KOPT-K1 (cell line): ENCODE measurements around the gene PPARGC1A.

Experiments used
- H3K27ac ChIP-seq: fragments of 200-600 bp; sonication (generic); 2 replicates; pipeline ENCODE4 v1.5.1; 2016; ENCODE audit warnings: antibody characterized with exemption, mild to moderate bottlenecking, low read depth, low read length; ENCODE audit not compliant: poor library complexity, severe bottlenecking
- H3K36me3 ChIP-seq: fragments of 200-600 bp; sonication (generic); 2 replicates; pipeline ENCODE4 v1.5.1; 2017; ENCODE audit warnings: antibody characterized with exemption, mild to moderate bottlenecking, low read length, moderate library complexity; ENCODE audit not compliant: insufficient read depth
- H3K9me3 ChIP-seq: fragments of 200-600 bp; sonication (generic); 2 replicates; pipeline ENCODE4 v1.5.1; 2017; ENCODE audit warnings: antibody characterized with exemption, low read length, mild to moderate bottlenecking; ENCODE audit not compliant: insufficient read depth, poor library complexity, severe bottlenecking

Gene PPARGC1A

GRCh38 chr4:23891064-23891421 lies 1.2 kb upstream of the PPARGC1A start:
- H3K27ac ChIP-seq, result no peak overlapping the region
- H3K9me3 ChIP-seq, result no peaks in the 10 kb centered on the region
- no peaks in the 10 kb centered on the region for H3K36me3 ChIP-seq

GRCh38 chr4:23890369-23891063 lies 669 bp upstream of the PPARGC1A start:
- no peak overlapping the region for H3K27ac ChIP-seq

GRCh38 chr4:23889391-23889790 lies 456 bp downstream of the PPARGC1A start:
- no peak overlapping the region for H3K27ac ChIP-seq
- H3K36me3 ChIP-seq, result no peaks in the 10 kb centered on the region

More at GRCh38 chr4:23890369-23891063, 669 bp upstream of the PPARGC1A start:
- no peaks in the 10 kb centered on the region for H3K36me3 ChIP-seq
- H3K9me3 ChIP-seq, result no peaks in the 10 kb centered on the region

GRCh38 chr4:23888421-23889319 lies 1.2 kb downstream of the PPARGC1A start:
- Histone ChIP-seq H3K9me3 (no peaks in the 10 kb centered on the region), H3K27ac (no peak overlapping the region), H3K36me3 (no peaks in the 10 kb centered on the region)

More at GRCh38 chr4:23889391-23889790, 456 bp downstream of the PPARGC1A start:
- H3K9me3 ChIP-seq, result no peaks in the 10 kb centered on the region

GRCh38 chr4:23887989-23888388 lies 1.9 kb downstream of the PPARGC1A start:
- Histone ChIP-seq H3K9me3 (no peaks in the 10 kb centered on the region), H3K36me3 (no peaks in the 10 kb centered on the region), H3K27ac (no peak overlapping the region)

GRCh38 chr4:23887173-23887572 lies 2.7 kb downstream of the PPARGC1A start:
- Histone ChIP-seq H3K27ac (no peak overlapping the region), H3K9me3 (no peaks in the 10 kb centered on the region), H3K36me3 (no peaks in the 10 kb centered on the region)

GRCh38 chr4:23885943-23886590 lies 3.8 kb downstream of the PPARGC1A start:
- no peaks in the 10 kb centered on the region for H3K36me3 ChIP-seq

GRCh38 chr4:23884741-23885140 lies 5.1 kb downstream of the PPARGC1A start:
- Histone ChIP-seq H3K27ac (no peak overlapping the region), H3K36me3 (no peaks in the 10 kb centered on the region), H3K9me3 (no peaks in the 10 kb centered on the region)

More at GRCh38 chr4:23885943-23886590, 3.8 kb downstream of the PPARGC1A start:
- H3K9me3 ChIP-seq, result no peaks in the 10 kb centered on the region
- no peak overlapping the region for H3K27ac ChIP-seq

- H3K36me3 ChIP-seq, result no peaks in the 10 kb centered on the region
- no peak overlapping the region for H3K27ac ChIP-seq
- no peaks in the 10 kb centered on the region for H3K9me3 ChIP-seq
These were observed 5.6 kb downstream of the PPARGC1A start for GRCh38 chr4:23884261-23884660.

- no peaks in the 10 kb centered on the region for H3K9me3 ChIP-seq
- H3K27ac ChIP-seq, result no peak overlapping the region
- H3K36me3 ChIP-seq, result no peaks in the 10 kb centered on the region
These were observed 6.8 kb downstream of the PPARGC1A start for GRCh38 chr4:23882976-23883531.

GRCh38 chr4:23881674-23882337 lies 8.0 kb downstream of the PPARGC1A start:
- Histone ChIP-seq H3K36me3 (no peaks in the 10 kb centered on the region), H3K27ac (no peak overlapping the region), H3K9me3 (no peaks in the 10 kb centered on the region)

GRCh38 chr4:23881052-23881501 lies 8.8 kb downstream of the PPARGC1A start:
- H3K27ac ChIP-seq, result no peak overlapping the region
- H3K36me3 ChIP-seq, result no peaks in the 10 kb centered on the region
- H3K9me3 ChIP-seq, result no peaks in the 10 kb centered on the region

- Histone ChIP-seq H3K36me3 (no peaks in the 10 kb centered on the region), H3K9me3 (no peaks in the 10 kb centered on the region)
These were observed 10.7 kb downstream of the PPARGC1A start for GRCh38 chr4:23878912-23879732.

More at GRCh38 chr4:23878912-23879732, 10.7 kb downstream of the PPARGC1A start:
- no peak overlapping the region for H3K27ac ChIP-seq
